Dendritic cell treated with granulocyte-macrophage colony-stimulating factor and Interleukin-4, amounts not matched to agents 40 ng/mL and 50 ng/mL, for 4 days (primary cell): ENCODE results near the gene VEZF1.

Source experiments
- H3K27ac Mint-ChIP-seq: one replicate; pipeline ENCODE4 v1.8.0; 2022; ENCODE audit warnings: mild to moderate bottlenecking, mixed read lengths
- H3K27me3 Mint-ChIP-seq: one replicate; pipeline ENCODE4 v1.8.0; 2022; ENCODE audit warnings: mild to moderate bottlenecking, mixed read lengths
- H3K36me3 Mint-ChIP-seq: one replicate; pipeline ENCODE4 v1.8.0; 2022; ENCODE audit warnings: low read depth, mixed read lengths
- H3K4me1 Mint-ChIP-seq: one replicate; pipeline ENCODE4 v1.8.0; 2022; ENCODE audit warnings: low read depth, mixed read lengths
- H3K4me3 Mint-ChIP-seq: one replicate; pipeline ENCODE4 v1.8.0; 2022; ENCODE audit warnings: mild to moderate bottlenecking, moderate library complexity, mixed read lengths
- H3K9me3 Mint-ChIP-seq: one replicate; pipeline ENCODE4 v1.8.0; 2022; ENCODE audit warnings: mixed read lengths
- intact Hi-C: fragments of 100-400 bp; cut with micrococcal nuclease; formaldehyde crosslinking; loops from one replicate; pipeline ENCODE4 v1.15.0; 2022

The VEZF1 gene

DNA sequence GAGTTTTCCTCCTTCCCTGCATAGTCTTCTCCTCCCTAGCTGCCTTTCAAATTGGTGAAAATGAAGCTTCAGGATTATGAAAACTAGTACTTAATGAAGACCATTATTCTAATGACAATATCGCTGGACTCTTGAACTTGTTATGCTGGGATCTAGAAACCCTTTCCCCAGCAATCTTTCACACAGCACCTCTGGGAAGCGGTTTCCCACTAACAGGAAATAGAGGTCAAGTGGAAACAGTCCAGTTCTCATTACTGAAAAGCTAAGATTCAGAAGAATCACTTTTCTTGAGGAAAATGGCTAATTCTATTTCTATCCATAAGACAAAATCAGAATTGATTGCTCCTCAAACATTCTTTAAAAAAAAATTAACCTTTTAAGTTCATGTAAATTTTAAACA lies 2.0 kb upstream of the VEZF1 start:
- Mint-ChIP-seq H3K27me3 (no peaks in the 10 kb centered on the region), H3K27ac (no peak overlapping the region), H3K36me3 (peaks cover 18% of the 10 kb centered on the region), H3K4me1 (peaks cover 37% of the 10 kb centered on the region), H3K9me3 (no peaks in the 10 kb centered on the region), H3K4me3 (no peak overlapping the region)
- intact Hi-C loops: no loop called here

DNA sequence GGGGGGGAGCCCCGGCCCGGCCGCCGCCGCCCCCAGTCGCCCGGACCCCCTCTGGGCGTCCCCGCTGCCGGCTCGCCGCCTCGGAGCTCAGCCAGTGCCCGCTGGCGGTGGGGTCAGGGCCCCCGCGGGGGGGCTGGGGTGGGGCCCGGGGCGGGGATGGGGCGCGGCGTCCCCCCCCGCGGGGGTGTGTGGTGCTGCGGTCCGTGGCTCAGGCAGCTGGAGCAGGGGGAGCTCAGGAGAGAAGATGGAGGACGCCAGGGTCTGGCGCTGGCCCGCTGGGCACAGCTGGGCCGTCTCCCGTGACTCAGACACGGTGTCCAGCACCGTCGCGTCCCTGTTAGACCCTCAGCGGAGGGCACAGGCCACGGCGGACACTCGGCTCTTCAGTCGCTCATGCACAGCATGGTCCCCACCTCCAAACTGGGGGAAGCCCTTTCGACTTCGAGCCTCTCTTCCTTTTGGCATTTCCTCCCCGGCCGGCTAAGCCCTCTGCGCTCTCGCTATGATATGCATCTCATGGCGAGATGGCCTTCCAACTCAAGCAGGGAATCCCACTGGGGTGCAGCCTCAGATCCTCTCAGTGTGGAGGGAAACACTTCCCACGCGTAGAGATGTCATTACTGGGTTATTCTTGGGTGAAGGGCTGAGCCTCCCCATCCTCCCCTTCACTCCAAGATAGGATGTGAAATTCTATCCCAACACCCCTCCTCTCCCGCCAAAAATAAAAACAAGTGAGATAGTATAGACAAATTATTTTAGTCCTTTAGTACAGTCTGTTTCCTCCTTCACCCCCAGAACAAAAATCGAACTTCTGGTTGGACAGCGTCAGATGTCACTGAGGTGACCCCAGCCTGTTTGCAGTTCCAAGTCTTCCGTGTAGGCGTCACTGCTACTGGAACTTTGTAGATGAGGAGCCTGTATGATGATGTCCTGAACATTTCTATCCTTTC lies 522 bp upstream of the VEZF1 start:
- Mint-ChIP-seq H3K4me1 (peaks cover 42% of the 10 kb centered on the region), H3K4me3 (peak overlapping the region; percentile 90), H3K9me3 (no peaks in the 10 kb centered on the region), H3K27ac (peak overlapping the region; percentile 97), H3K36me3 (peaks cover 32% of the 10 kb centered on the region), H3K27me3 (no peaks in the 10 kb centered on the region)
- intact Hi-C loops: loop anchor here (2.0 to 5.0 kb wide), 2 partner anchors 86 to 126 kb away; no protein-coding TSS in a partner anchor

GRCh38 chr17:57986841-57987580 lies 1.0 kb downstream of the VEZF1 start:
- Mint-ChIP-seq H3K27ac (peak overlapping the region; percentile 97), H3K4me1 (peaks cover 56% of the 10 kb centered on the region), H3K4me3 (peak overlapping the region; percentile 96), H3K36me3 (peaks cover 48% of the 10 kb centered on the region), H3K9me3 (no peaks in the 10 kb centered on the region), H3K27me3 (no peaks in the 10 kb centered on the region)
- intact Hi-C loops: loop anchor here (2.0 to 5.0 kb wide), 2 partner anchors 38 to 125 kb away; no protein-coding TSS in a partner anchor

DNA sequence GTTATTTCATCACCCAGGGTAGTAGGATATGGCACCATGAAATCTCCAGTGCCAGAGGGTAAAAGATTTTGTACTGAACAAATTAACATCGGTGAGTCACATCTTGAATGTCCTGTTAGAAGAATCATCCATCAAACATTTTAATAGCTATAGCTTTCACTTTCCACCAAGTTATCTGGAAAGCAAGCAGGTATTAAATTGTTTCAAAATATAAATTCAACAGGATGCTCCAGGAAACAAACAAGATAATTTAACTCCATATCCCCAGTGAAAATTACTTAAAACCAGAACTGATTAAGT lies 2.4 kb downstream of the VEZF1 start:
- Mint-ChIP-seq H3K4me3 (no peak overlapping the region), H3K27me3 (no peaks in the 10 kb centered on the region), H3K4me1 (peaks cover 56% of the 10 kb centered on the region), H3K27ac (no peak overlapping the region), H3K36me3 (peaks cover 62% of the 10 kb centered on the region), H3K9me3 (no peaks in the 10 kb centered on the region)
- intact Hi-C loops: loop anchor here (5.0 kb wide), 1 partner anchor 123 kb away; no protein-coding TSS in a partner anchor

- H3K27me3 Mint-ChIP-seq: no peaks in the 10 kb centered on the region
- peaks cover 67% of the 10 kb centered on the region for H3K36me3 Mint-ChIP-seq
- peaks cover 56% of the 10 kb centered on the region for H3K4me1 Mint-ChIP-seq
- no peak overlapping the region for H3K27ac Mint-ChIP-seq
- no peak overlapping the region for H3K4me3 Mint-ChIP-seq
- H3K9me3 Mint-ChIP-seq: no peaks in the 10 kb centered on the region
- intact Hi-C loops: loop anchor here (5.0 kb wide), 1 partner anchor 123 kb away; no protein-coding TSS in a partner anchor
Measured at GRCh38 chr17:57984936-57985674, 2.9 kb downstream of the VEZF1 start.

- Mint-ChIP-seq H3K4me1 (peaks cover 49% of the 10 kb centered on the region), H3K36me3 (peaks cover 74% of the 10 kb centered on the region), H3K27ac (no peak overlapping the region), H3K27me3 (no peaks in the 10 kb centered on the region), H3K9me3 (no peaks in the 10 kb centered on the region), H3K4me3 (no peak overlapping the region)
- intact Hi-C loops: no loop called here
Measured at GRCh38 chr17:57984261-57984890, 3.7 kb downstream of the VEZF1 start.

GRCh38 chr17:57983446-57983845 lies 4.6 kb downstream of the VEZF1 start:
- H3K4me1 Mint-ChIP-seq: peaks cover 44% of the 10 kb centered on the region
- H3K27ac Mint-ChIP-seq: no peak overlapping the region
- peaks cover 78% of the 10 kb centered on the region for H3K36me3 Mint-ChIP-seq
- H3K4me3 Mint-ChIP-seq: no peak overlapping the region
- intact Hi-C loops: no loop called here
- H3K27me3 Mint-ChIP-seq: no peaks in the 10 kb centered on the region
- H3K9me3 Mint-ChIP-seq: no peaks in the 10 kb centered on the region

DNA sequence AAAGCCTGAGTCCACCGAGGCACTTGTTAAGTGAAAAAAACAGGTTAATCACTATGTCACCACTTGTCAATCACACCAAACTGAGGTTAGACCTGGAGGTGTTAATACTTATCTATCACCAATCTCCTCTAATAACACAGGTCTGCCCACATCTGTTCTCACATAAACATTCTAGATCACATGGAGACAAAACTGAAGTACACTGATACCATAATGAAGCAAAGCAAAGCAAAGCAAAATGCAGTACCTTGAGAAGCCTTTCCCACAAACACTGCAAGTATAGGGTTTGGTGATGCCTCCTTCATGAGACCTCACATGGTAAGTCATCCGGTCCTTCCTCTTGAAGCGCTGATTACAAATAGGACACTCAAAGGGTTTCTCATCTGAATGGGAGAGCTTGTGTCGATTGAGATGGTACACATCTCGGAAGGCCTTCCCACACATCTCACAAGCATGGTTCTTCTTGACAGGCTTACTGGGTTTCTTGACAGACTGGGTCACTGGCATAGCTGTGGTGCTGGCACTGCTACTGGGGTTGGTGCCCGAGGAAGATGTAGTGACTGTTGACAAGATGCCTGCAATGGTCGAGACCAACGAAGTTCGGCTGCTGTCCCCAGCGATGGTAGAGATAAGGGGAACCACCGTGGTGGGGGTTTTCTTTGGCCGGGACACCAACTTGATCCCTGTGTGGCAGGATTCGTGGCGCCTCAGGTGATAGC lies 5.4 kb downstream of the VEZF1 start:
- no peaks in the 10 kb centered on the region for H3K9me3 Mint-ChIP-seq
- no peak overlapping the region for H3K27ac Mint-ChIP-seq
- H3K36me3 Mint-ChIP-seq: peaks cover 83% of the 10 kb centered on the region
- no peak overlapping the region for H3K4me3 Mint-ChIP-seq
- H3K27me3 Mint-ChIP-seq: no peaks in the 10 kb centered on the region
- H3K4me1 Mint-ChIP-seq: peaks cover 43% of the 10 kb centered on the region
- intact Hi-C loops: no loop called here

- peaks cover 95% of the 10 kb centered on the region for H3K36me3 Mint-ChIP-seq
- intact Hi-C loops: no loop called here
- H3K9me3 Mint-ChIP-seq: no peaks in the 10 kb centered on the region
- H3K4me3 Mint-ChIP-seq: no peak overlapping the region
- H3K27me3 Mint-ChIP-seq: no peaks in the 10 kb centered on the region
- H3K27ac Mint-ChIP-seq: no peak overlapping the region
- peaks cover 43% of the 10 kb centered on the region for H3K4me1 Mint-ChIP-seq
Measured at GRCh38 chr17:57980522-57980921, 7.5 kb downstream of the VEZF1 start.

GRCh38 chr17:57979076-57979475 lies 9.0 kb downstream of the VEZF1 start:
- Mint-ChIP-seq H3K4me3 (no peak overlapping the region), H3K36me3 (peaks cover 100% of the 10 kb centered on the region)

GRCh38 chr17:57976594-57976993 lies 11.5 kb downstream of the VEZF1 start:
- Mint-ChIP-seq H3K36me3 (peaks cover 93% of the 10 kb centered on the region), H3K4me3 (no peak overlapping the region), H3K27ac (no peak overlapping the region), H3K4me1 (peaks cover 5% of the 10 kb centered on the region), H3K27me3 (no peaks in the 10 kb centered on the region), H3K9me3 (no peaks in the 10 kb centered on the region)
- intact Hi-C loops: no loop called here

More at GRCh38 chr17:57979076-57979475, 9.0 kb downstream of the VEZF1 start:
- H3K9me3 Mint-ChIP-seq: no peaks in the 10 kb centered on the region
- intact Hi-C loops: no loop called here
- H3K27me3 Mint-ChIP-seq: no peaks in the 10 kb centered on the region
- peaks cover 30% of the 10 kb centered on the region for H3K4me1 Mint-ChIP-seq
- H3K27ac Mint-ChIP-seq: no peak overlapping the region

DNA sequence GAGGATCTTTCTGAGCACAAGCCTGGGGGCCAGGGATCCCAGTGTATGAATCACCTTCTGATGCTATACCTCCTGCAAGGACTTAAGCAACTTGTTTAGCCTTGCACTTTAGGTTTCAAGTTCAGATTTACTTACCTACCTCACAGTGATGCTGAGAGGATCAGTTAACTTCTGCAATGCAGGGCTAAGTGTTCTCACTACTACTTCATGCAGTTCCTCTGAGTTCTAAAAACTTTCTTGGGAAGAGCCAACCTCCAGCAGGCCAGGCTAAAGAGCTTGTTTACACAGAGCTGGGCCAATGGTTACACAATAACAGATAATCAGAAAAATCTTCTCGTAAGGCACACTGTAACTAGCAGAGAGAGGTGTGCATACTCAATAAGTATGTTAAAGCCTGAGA lies 13.0 kb downstream of the VEZF1 start:
- intact Hi-C loops: no loop called here
- Mint-ChIP-seq H3K27me3 (no peaks in the 10 kb centered on the region), H3K4me3 (no peak overlapping the region), H3K4me1 (peaks cover 4% of the 10 kb centered on the region), H3K9me3 (no peaks in the 10 kb centered on the region), H3K36me3 (peaks cover 78% of the 10 kb centered on the region), H3K27ac (no peak overlapping the region)
